H1 (cell line): Measurements from ENCODE around the gene GNA12. TPM values are rescaled to one million over a fixed set of nuclear protein-coding genes. Genes with fewer than 3 reads are reported as not detected.

Experiments
- CTCF ChIA-PET: fragments of 300-600 bp; sonication (Branson Sonifier 250); formaldehyde crosslinking; loops from one replicate; lab custom pipeline; 2021; ENCODE audit not compliant: partially characterized antibody; lab: Charles Lee
- POLR2A ChIA-PET: fragments of 300-600 bp; sonication (Branson Sonifier 250); formaldehyde crosslinking; loops from one replicate; lab custom pipeline; 2021; ENCODE audit warnings: inconsistent platforms; ENCODE audit not compliant: partially characterized antibody; lab: Charles Lee
- DNase-seq, 2 experiments: peaks; one replicate each; pipeline versions ENCODE4 v3.0.0 to v3.0.0-alpha.2; 2010 to 2022; ENCODE audit warnings: low spot score in 2 of 2, low read depth in 1 of 2, mixed read lengths in 1 of 2
- FAIRE-seq: peaks from 2 replicates; lab custom pipeline; 2011; peaks lifted over from hg19 to GRCh38; lab: Jason Lieb, UNC
- H2AFZ ChIP-seq: 2 replicates; pipeline ENCODE4 v1.8.1; 2012; ENCODE audit warnings: low read length, inconsistent platforms
- H2AK5ac ChIP-seq: 2 replicates; pipeline ENCODE4 v1.6.1; 2013; ENCODE audit warnings: low read depth, low read length
- H2BK120ac ChIP-seq: replicated peaks from 2 replicates; pipeline ENCODE3; 2013; ENCODE audit warnings: low read depth, low read length, inconsistent platforms
- H2BK12ac ChIP-seq: 2 replicates; pipeline ENCODE4 v1.6.1; 2013; ENCODE audit warnings: low read depth, low read length
- H2BK15ac ChIP-seq: 2 replicates; pipeline ENCODE4 v1.6.1; 2013; ENCODE audit warnings: low read length
- H2BK20ac ChIP-seq: 2 replicates; pipeline ENCODE4 v1.6.1; 2013; ENCODE audit warnings: low read length
- H2BK5ac ChIP-seq: 2 replicates; pipeline ENCODE4 v1.6.1; 2013; ENCODE audit warnings: low read depth, low read length
- H3K14ac ChIP-seq: 2 replicates; pipeline ENCODE4 v1.6.1; 2013; ENCODE audit warnings: inconsistent platforms; ENCODE audit not compliant: insufficient read length
- H3K18ac ChIP-seq: 2 replicates; pipeline ENCODE4 v1.6.1; 2013; ENCODE audit warnings: low read length; ENCODE audit errors: extremely low read depth
- H3K23ac ChIP-seq: 2 replicates; pipeline ENCODE4 v1.6.1; 2013; ENCODE audit warnings: inconsistent platforms; ENCODE audit not compliant: insufficient read length
- H3K23me2 ChIP-seq: 2 replicates; pipeline ENCODE4 v1.6.1; 2013; ENCODE audit warnings: low read depth, low read length
- H3K27ac ChIP-seq: 2 replicates; pipeline ENCODE4 v1.6.1; 2011; ENCODE audit warnings: low read depth, low read length, inconsistent platforms
- H3K27me3 ChIP-seq, 4 experiments: replicated peaks in 1 of 4; 1 replicate in 1 of 4; 2 replicates in 3 of 4; pipeline versions ENCODE4 v1.6.1 to v1.8.1; 2011 to 2013; ENCODE audit warnings: low read length in 3 of 4, mild to moderate bottlenecking in 3 of 4, inconsistent platforms in 2 of 4, mixed read lengths in 2 of 4, moderate library complexity in 1 of 4; ENCODE audit not compliant: control insufficient read depth in 3 of 4, insufficient read depth in 3 of 4; ENCODE audit errors: extremely low read depth in 1 of 4
- H3K36me3 ChIP-seq, 4 experiments: 2 replicates each; pipeline versions ENCODE4 v1.6.1 to v1.8.1; 2011 to 2013; ENCODE audit warnings: mild to moderate bottlenecking in 4 of 4, low read length in 3 of 4, moderate library complexity in 2 of 4, control low read depth in 1 of 4, inconsistent platforms in 1 of 4; ENCODE audit not compliant: insufficient read depth in 4 of 4, control insufficient read depth in 2 of 4
- H3K4ac ChIP-seq: replicated peaks from 2 replicates; pipeline ENCODE3; 2013; ENCODE audit warnings: low read length, low read depth, mixed read lengths, inconsistent platforms; ENCODE audit not compliant: insufficient read length
- H3K4me1 ChIP-seq, 4 experiments: replicated peaks in 1 of 4; 1 replicate in 1 of 4; 2 replicates in 3 of 4; pipeline versions ENCODE4 v1.6.1 to v1.8.1; 2011 to 2013; ENCODE audit warnings: low read length in 3 of 4, inconsistent platforms in 2 of 4, mixed read lengths in 1 of 4; ENCODE audit not compliant: insufficient read depth in 4 of 4, control insufficient read depth in 3 of 4
- H3K4me2 ChIP-seq, 2 experiments: 2 replicates each; pipeline versions ENCODE4 v1.6.1 to v1.8.1; 2011 to 2013; ENCODE audit warnings: low read depth in 2 of 2, low read length in 2 of 2, control low read depth in 1 of 2, inconsistent platforms in 1 of 2, mild to moderate bottlenecking in 1 of 2; ENCODE audit not compliant: insufficient read depth in 1 of 2
- H3K4me3 ChIP-seq, 4 experiments: fragments of 200-600, 300-600 bp in 1 of 4; sonication (generic), shearing (Covaris generic), sonication (Bioruptor Twin) in 1 of 4; 2 replicates each; pipeline versions ENCODE4 v1.5.1 to v1.8.1; 2011 to 2016; ENCODE audit warnings: low read length in 4 of 4, low read depth in 3 of 4, control low read depth in 2 of 4, inconsistent platforms in 2 of 4, mild to moderate bottlenecking in 2 of 4, mixed read lengths in 1 of 4, moderate library complexity in 1 of 4; ENCODE audit not compliant: insufficient read depth in 2 of 4; ENCODE audit errors: extremely low read depth in 1 of 4
- H3K56ac ChIP-seq: replicated peaks from 2 replicates; pipeline ENCODE3; 2013; ENCODE audit warnings: low read depth, mild to moderate bottlenecking, mixed read lengths, low read length, inconsistent platforms; ENCODE audit not compliant: insufficient read length
- H3K79me1 ChIP-seq: 2 replicates; pipeline ENCODE4 v1.6.1; 2013; ENCODE audit warnings: low read depth, low read length, control low read depth
- H3K79me2 ChIP-seq, 2 experiments: 2 replicates each; pipeline versions ENCODE4 v1.6.1 to v1.8.1; 2012 to 2013; ENCODE audit warnings: low read length in 2 of 2, mild to moderate bottlenecking in 2 of 2, inconsistent platforms in 1 of 2; ENCODE audit not compliant: insufficient read depth in 2 of 2, control insufficient read depth in 1 of 2
- H3K9ac ChIP-seq, 4 experiments: replicated peaks in 1 of 4; 1 replicate in 1 of 4; 2 replicates in 3 of 4; pipeline versions ENCODE4 v1.6.1 to v1.8.1; 2011 to 2013; ENCODE audit warnings: low read depth in 3 of 4, low read length in 3 of 4, control low read depth in 2 of 4, mild to moderate bottlenecking in 2 of 4, moderate library complexity in 2 of 4, inconsistent platforms in 1 of 4; ENCODE audit errors: extremely low read depth in 1 of 4
- H3K9me3 ChIP-seq, 2 experiments: 2 replicates each; pipeline versions ENCODE4 v1.6.1 to v1.8.1; 2012 to 2013; ENCODE audit warnings: mild to moderate bottlenecking in 2 of 2, moderate library complexity in 2 of 2, control low read depth in 1 of 2, inconsistent platforms in 1 of 2, low read depth in 1 of 2, low read length in 1 of 2, mixed read lengths in 1 of 2; ENCODE audit not compliant: insufficient read depth in 2 of 2
- H4K20me1 ChIP-seq, 2 experiments: replicated peaks in 1 of 2; 2 replicates each; pipeline versions ENCODE3 to v1.8.1; 2011 to 2013; ENCODE audit warnings: inconsistent platforms in 2 of 2, low read length in 2 of 2, mild to moderate bottlenecking in 1 of 2; ENCODE audit not compliant: insufficient read depth in 2 of 2, control insufficient read depth in 1 of 2
- H4K5ac ChIP-seq: 2 replicates; pipeline ENCODE4 v1.6.1; 2013; ENCODE audit warnings: low read length, low read depth, mixed read lengths, inconsistent platforms; ENCODE audit not compliant: insufficient read length
- H4K8ac ChIP-seq: 2 replicates; pipeline ENCODE4 v1.8.0; 2013; ENCODE audit warnings: mild to moderate bottlenecking, moderate library complexity, low read length, inconsistent platforms; ENCODE audit not compliant: insufficient read depth; ENCODE audit errors: extremely low read depth
- H4K91ac ChIP-seq: replicated peaks from 2 replicates; pipeline ENCODE3; 2013; ENCODE audit warnings: low read length, mixed read lengths, inconsistent platforms; ENCODE audit not compliant: insufficient read length
- CBX5 ChIP-seq: fragments of 300-800, 300-1000 bp; sonication (generic); IDR thresholded peaks from 2 replicates; pipeline ENCODE4 v1.7.1; 2016; ENCODE audit warnings: antibody characterized with exemption, low read length, low read depth
- KDM1A ChIP-seq: fragments of 200-600, 300-600 bp; sonication (generic); IDR thresholded peaks from 2 replicates; pipeline ENCODE4 v1.7.1; 2016; ENCODE audit warnings: mild to moderate bottlenecking, low read length, borderline replicate concordance
- WGBS, 2 experiments: shearing (Covaris generic) in 1 of 2; methylation state at CpG; one replicate each; pipeline versions ENCODE4 v1.1.6 to v1.1.7; 2013 to 2015; ENCODE audit warnings: low lambda C conversion rate in 2 of 2, mixed read lengths in 2 of 2, inconsistent platforms in 1 of 2, low coverage in 1 of 2, missing lambda C conversion rate in 1 of 2; ENCODE audit not compliant: insufficient replicate concordance in 2 of 2, insufficient coverage in 1 of 2, insufficient read length in 1 of 2; ENCODE audit errors: extremely low coverage in 1 of 2, missing lambda C conversion rate in 1 of 2; 5-methylcytosine and 5-hydroxymethylcytosine counted together
- polyA plus RNA-seq, 7 experiments: library from polyadenylated mRNA; depleted of rRNA in 3 of 7; stranded (reverse) in 5 of 7; unstranded in 2 of 7; fragments of >200 nt in 5 of 7; fragments of 200-250 nt in 2 of 7; gene quantifications; 1 replicate in 5 of 7; 2 replicates in 1 of 7; 4 replicates in 1 of 7; pipeline versions ENCODE4 v1.2.1 to v1.2.3, GENCODE V29; 2011 to 2013; ENCODE audit warnings: missing spikeins in 2 of 7, mixed read lengths in 2 of 7
- total RNA-seq: library from RNA; stranded (reverse); fragmentation: NEBNext Ultra II Directional; extraction: Animal tissue kit (Norgen Biotek cat#: 25700); gene quantifications from 2 replicates; pipeline ENCODE4 v1.2.1, GENCODE V29; 2021

Gene GNA12
- total and polyA plus RNA-seq, 2 of the 8 experiments (the other 6 are each of a cell fraction or from before 2014, with no cell fraction given): 96.5 to 109 TPM

DNA sequence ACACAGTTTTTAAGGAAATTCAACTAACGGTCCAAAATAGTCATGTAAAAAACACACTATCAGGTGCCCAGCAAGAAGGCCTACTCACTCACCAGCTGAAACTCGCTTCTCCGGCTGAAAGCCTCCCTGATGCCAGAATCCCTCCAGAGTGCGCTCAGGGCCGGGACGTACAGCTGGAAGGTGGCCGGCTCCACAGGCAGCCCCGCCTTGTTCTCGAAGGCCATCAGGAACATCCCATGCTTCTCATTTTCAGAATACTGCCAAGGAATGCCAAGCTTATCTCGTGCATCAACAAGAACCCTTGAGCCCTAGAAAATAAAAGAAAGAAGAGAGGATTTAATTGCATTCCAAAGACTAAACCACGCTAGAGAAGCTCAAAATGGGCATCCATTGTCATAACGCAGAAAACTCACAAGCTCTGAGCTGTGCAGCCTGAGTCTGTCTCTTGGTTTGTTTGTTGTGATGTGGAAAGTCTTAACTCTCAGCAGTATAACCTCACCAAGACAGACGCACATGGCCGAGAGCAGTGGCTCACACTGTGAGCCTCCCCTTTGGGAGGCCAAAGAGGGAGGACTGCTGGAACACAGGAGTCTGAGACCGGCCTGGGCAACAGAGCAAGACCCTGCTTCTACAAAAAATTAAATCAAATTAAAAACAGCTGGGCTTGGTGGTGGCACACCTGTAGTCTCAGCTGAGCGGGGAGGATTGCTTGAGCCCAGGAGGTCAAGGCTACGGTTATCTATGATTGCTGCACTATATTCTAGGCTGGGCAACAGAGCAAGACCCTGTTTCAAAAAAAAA lies 49.1 kb downstream of the GNA12 start:
- Histone ChIP-seq H2BK20ac (no peak overlapping the region), H2BK5ac (no peak overlapping the region), H3K79me2 (peaks cover 10 to 78% of the 10 kb centered on the region in 2 experiments; a peak in 3 of 4 replicates), H3K4me2 (no peak overlapping the region), H3K18ac (no peak overlapping the region), H2AFZ (no peak overlapping the region), H4K5ac (no peak overlapping the region), H3K27me3 (no peaks in the 10 kb centered on the region), H3K14ac (no peak overlapping the region), H2BK120ac (no peak overlapping the region), H3K79me1 (peaks cover 14% of the 10 kb centered on the region), H2AK5ac (no peak overlapping the region), H3K4me1 (peaks cover 0 to 2% (median 2%) of the 10 kb centered on the region in 4 experiments; a peak in 2 of 7 replicates), H3K27ac (no peak overlapping the region), H3K9me3 (no peaks in the 10 kb centered on the region), H3K36me3 (peaks cover 12 to 32% (median 27%) of the 10 kb centered on the region in 4 experiments), H3K56ac (no peak overlapping the region), H3K23me2 (no peaks in the 10 kb centered on the region), H3K4me3 (no peak overlapping the region), H4K20me1 (peaks cover 2 to 17% of the 10 kb centered on the region in 2 experiments), H3K4ac (no peak overlapping the region), H2BK12ac (no peak overlapping the region), H2BK15ac (no peak overlapping the region), H3K23ac (no peak overlapping the region), H3K9ac (no peak overlapping the region), H4K8ac (no peak overlapping the region), H4K91ac (no peak overlapping the region)
- no peak for DNase-seq
- ChIA-PET CTCF (interaction anchor here (0.6 to 2.1 kb wide), 7 partner anchors 13 to 514 kb away, joined by 3 to 7 read pairs (median 4); no protein-coding TSS in a partner anchor), POLR2A (interaction anchor here (0.8 to 1.5 kb wide), 4 partner anchors 9 to 80 kb away, joined by 3 to 5 read pairs (median 3); no protein-coding TSS in a partner anchor)
- FAIRE-seq: no peak
- TF ChIP-seq CBX5 (no peak), KDM1A (peak; percentile 51; the same call in 1 of the 2 replicates)
- 95% methylated on average over 17 of the region's 17 CpGs; no CpG with 5 or more reads in 1 of the 2 experiments for WGBS, 2 experiments
